ENCODE results near the gene GPATCH3. TPM values are rescaled to one million over a fixed set of nuclear protein-coding genes. Genes with fewer than 3 reads are reported as not detected.
"Not testable (repeated sequence)": the region's sequence is repeated elsewhere in the genome, so short reads cannot be mapped to it uniquely, and the experiment has no call there.

The GPATCH3 gene, protein sequence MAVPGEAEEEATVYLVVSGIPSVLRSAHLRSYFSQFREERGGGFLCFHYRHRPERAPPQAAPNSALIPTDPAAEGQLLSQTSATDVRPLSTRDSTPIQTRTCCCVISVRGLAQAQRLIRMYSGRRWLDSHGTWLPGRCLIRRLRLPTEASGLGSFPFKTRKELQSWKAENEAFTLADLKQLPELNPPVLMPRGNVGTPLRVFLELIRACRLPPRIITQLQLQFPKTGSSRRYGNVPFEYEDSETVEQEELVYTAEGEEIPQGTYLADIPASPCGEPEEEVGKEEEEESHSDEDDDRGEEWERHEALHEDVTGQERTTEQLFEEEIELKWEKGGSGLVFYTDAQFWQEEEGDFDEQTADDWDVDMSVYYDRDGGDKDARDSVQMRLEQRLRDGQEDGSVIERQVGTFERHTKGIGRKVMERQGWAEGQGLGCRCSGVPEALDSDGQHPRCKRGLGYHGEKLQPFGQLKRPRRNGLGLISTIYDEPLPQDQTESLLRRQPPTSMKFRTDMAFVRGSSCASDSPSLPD
- 5.3 and 5.7 TPM in 2 replicates for total RNA-seq (2012; rRNA removed)

DNA sequence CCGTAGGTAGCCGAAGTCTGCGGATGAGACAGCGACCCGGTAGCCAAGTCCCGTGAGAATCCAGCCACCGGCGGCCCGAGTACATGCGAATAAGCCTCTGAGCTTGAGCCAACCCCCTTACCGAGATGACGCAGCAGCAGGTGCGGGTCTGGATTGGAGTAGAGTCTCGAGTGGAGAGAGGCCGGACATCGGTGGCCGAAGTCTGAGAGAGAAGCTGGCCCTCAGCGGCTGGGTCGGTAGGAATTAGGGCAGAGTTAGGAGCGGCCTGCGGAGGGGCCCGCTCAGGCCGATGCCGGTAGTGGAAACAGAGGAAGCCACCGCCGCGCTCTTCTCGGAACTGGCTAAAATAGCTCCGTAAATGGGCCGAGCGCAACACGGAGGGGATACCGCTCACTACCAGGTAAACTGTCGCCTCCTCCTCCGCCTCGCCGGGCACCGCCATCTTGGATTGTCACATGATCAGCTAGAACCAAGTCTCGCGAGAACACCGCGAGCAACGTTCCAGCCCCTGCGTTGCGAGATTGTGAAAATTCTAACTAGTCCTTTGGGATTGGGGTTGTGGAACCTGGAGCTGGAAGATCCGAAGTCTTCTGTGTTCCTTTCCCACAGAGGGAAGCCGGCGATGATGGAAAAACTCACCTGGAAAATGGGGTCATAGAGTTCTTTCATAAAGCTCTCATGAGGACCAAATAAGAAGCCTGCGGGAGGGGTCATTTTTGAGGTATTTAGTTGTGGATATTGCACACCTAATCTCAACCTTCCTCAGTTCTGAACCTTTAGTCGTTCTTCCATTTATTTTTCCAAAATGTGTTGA is at the start of gene GPATCH3:
TSS of gene GPATCH3 (minus strand) at position 467 of the 814 bp plus-strand sequence. CDS start at position 442, 25 bp downstream.
- Histone ChIP-seq H3K9me3 (replicated peaks; ENCODE audit: low read length) (no peaks in the 10 kb centered on the region), H3K27me3 (ENCODE audit: control insufficient read depth, insufficient read depth, low read length) (no peaks in the 10 kb centered on the region), H3K9ac (ENCODE audit: low read depth, low read length) (peak within 1 kb of the TSS; percentile 97), H3K4me2 (ENCODE audit: low read length) (peak within 1 kb of the TSS; percentile 88), H3K36me3 (ENCODE audit: insufficient read depth, low read length) (peaks cover 17% of the 10 kb centered on the region), H3K4me3 (ENCODE audit: low read length) (peak within 1 kb of the TSS; percentile 88), H3K4me1 (ENCODE audit: control insufficient read depth, insufficient read depth, low read length) (peaks cover 11% of the 10 kb centered on the region)

DNA sequence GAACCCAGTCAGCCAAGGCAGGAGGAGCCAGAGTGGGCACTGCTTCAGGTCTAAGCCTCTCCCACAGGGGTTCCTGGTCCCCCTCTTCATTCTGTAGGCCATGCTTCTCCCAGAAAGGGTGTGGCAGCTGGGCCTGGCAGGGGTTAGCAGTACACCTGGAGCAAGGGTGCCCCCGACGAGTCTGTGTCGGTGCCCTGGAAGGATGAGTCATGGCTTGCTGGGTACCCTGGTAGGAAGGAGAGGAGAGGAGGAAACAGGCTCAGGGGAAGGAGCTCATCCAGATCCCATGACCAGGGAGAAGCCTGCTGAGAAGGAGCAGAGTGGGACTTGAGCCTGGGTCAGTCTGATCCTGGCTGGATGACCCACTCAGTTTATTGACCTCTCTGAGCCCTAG is 49.7 kb upstream of the GPATCH3 start:
- H3K27me3 ChIP-seq (ENCODE audit: control insufficient read depth, insufficient read depth, low read length) = no peaks in the 10 kb centered on the region
- H3K9ac ChIP-seq (ENCODE audit: low read depth, low read length) = no peak overlapping the region
- H3K4me1 ChIP-seq (ENCODE audit: control insufficient read depth, insufficient read depth, low read length) = peaks cover 5% of the 10 kb centered on the region
- H3K4me3 ChIP-seq (ENCODE audit: low read length) = no peak overlapping the region
- no peaks in the 10 kb centered on the region for H3K9me3 ChIP-seq (replicated peaks; ENCODE audit: low read length)
- H3K36me3 ChIP-seq (ENCODE audit: insufficient read depth, low read length) = peaks cover 21% of the 10 kb centered on the region
- H3K4me2 ChIP-seq (ENCODE audit: low read length) = no peak overlapping the region

DNA sequence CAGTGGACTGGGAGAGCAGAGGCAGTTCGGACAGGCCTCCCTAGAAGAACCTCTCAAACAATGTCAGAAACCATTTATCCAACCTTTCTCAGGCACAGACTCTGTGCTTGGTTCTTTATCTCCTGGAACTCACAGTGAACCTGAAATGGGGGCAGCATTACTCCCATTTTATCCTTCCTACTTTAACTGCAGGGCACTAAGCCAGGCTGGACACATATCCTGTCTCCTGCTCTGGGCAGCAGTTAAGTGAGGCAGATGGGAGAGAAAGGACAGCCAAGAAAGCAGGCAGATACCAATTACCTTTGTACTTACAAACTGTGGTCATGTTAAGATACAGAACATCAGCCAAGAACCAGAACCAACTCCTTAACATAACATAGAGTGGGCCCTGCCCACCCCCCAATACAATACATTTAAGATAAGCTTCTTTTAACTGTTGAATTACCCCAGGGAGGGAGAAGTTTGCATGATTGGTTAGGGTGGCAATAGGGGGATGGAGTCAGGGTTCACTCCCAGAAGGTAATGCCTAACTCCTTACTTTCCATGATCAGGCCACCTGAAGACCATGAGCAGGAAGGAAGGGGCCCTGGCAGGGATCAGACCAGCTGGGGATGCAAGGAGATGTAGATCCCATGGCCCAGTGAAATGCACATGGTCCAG is 49.1 kb upstream of the GPATCH3 start:
- Histone ChIP-seq H3K4me3 (ENCODE audit: low read length) (no peak overlapping the region), H3K9ac (ENCODE audit: low read depth, low read length) (no peak overlapping the region), H3K27me3 (ENCODE audit: control insufficient read depth, insufficient read depth, low read length) (no peaks in the 10 kb centered on the region), H3K9me3 (replicated peaks; ENCODE audit: low read length) (no peaks in the 10 kb centered on the region), H3K4me1 (ENCODE audit: control insufficient read depth, insufficient read depth, low read length) (peaks cover 5% of the 10 kb centered on the region), H3K36me3 (ENCODE audit: insufficient read depth, low read length) (peaks cover 22% of the 10 kb centered on the region), H3K4me2 (ENCODE audit: low read length) (no peak overlapping the region)

DNA sequence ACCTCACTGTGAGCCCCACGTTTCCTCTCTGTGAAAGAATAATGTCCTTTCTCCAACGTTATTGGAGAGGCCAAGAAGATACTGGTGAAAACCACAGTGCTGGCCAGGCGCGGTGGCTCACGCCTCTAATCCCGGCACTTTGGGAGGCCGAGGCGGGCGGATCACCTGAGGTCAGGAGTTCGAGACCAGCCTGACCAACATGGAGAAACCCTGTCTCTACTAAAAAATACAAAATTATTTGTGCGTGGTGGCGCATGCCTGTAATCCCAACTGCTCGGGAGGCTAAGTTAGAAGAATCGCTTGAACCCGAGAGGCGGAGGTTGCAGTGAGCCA is 48.4 kb upstream of the GPATCH3 start:
- H3K4me2 ChIP-seq (ENCODE audit: low read length); H3K9ac ChIP-seq (ENCODE audit: low read depth, low read length); H3K4me3 ChIP-seq (ENCODE audit: low read length); H3K27me3 ChIP-seq (ENCODE audit: control insufficient read depth, insufficient read depth, low read length); H3K4me1 ChIP-seq (ENCODE audit: control insufficient read depth, insufficient read depth, low read length); H3K9me3 ChIP-seq (replicated peaks; ENCODE audit: low read length): not testable (repeated sequence)
- peaks cover 25% of the 10 kb centered on the region for H3K36me3 ChIP-seq (ENCODE audit: insufficient read depth, low read length)

DNA sequence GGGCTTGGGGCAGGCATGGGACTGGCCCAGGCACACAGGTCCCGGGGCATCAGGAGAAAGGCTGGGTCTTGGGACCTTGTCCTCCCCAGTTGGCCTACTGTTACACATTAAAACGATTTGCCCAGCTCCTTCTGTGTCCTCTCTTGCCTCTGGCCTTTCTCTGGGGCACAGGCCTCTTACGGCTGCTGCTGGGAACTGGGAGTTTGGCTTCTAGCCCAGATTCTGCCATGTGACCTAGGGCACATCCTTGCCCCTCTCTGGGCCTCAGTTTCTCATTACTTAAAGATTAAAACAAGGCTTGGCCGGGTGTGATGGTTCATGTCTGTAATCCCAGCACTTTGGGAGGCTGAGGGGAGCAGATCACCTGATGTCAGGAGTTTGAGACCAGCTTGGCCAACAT is 46.0 kb upstream of the GPATCH3 start:
- no peak overlapping the region for H3K9ac ChIP-seq (ENCODE audit: low read depth, low read length)
- no peaks in the 10 kb centered on the region for H3K9me3 ChIP-seq (replicated peaks; ENCODE audit: low read length)
- H3K4me1 ChIP-seq (ENCODE audit: control insufficient read depth, insufficient read depth, low read length) = peaks cover 5% of the 10 kb centered on the region
- no peaks in the 10 kb centered on the region for H3K27me3 ChIP-seq (ENCODE audit: control insufficient read depth, insufficient read depth, low read length)
- no peak overlapping the region for H3K4me3 ChIP-seq (ENCODE audit: low read length)
- no peak overlapping the region for H3K4me2 ChIP-seq (ENCODE audit: low read length)
- peaks cover 47% of the 10 kb centered on the region for H3K36me3 ChIP-seq (ENCODE audit: insufficient read depth, low read length)

DNA sequence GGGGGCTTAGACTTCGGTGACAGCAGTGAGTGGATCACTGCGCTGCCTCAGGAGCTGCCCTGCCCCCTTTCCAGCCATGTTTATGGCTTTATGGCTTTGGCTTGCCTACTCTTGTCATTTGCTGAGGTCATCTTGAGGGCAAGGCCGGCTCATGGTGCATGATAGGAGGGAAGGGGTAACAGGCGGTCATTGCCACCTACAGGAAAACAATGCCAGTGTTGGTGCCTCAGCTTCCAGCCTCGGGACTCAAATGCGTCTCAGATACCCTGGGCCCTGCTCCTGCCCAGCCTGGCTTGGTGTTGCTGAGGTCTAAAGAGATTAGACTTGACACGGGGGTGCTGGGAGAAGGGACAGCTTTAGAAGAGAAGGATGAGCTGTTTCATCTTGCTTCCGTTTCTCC is 45.5 kb upstream of the GPATCH3 start:
- H3K27me3 ChIP-seq (ENCODE audit: control insufficient read depth, insufficient read depth, low read length) = no peaks in the 10 kb centered on the region
- no peak overlapping the region for H3K9ac ChIP-seq (ENCODE audit: low read depth, low read length)
- no peaks in the 10 kb centered on the region for H3K9me3 ChIP-seq (replicated peaks; ENCODE audit: low read length)
- H3K36me3 ChIP-seq (ENCODE audit: insufficient read depth, low read length) = peaks cover 49% of the 10 kb centered on the region
- H3K4me1 ChIP-seq (ENCODE audit: control insufficient read depth, insufficient read depth, low read length) = peaks cover 5% of the 10 kb centered on the region
- no peak overlapping the region for H3K4me2 ChIP-seq (ENCODE audit: low read length)
- H3K4me3 ChIP-seq (ENCODE audit: low read length) = no peak overlapping the region

DNA sequence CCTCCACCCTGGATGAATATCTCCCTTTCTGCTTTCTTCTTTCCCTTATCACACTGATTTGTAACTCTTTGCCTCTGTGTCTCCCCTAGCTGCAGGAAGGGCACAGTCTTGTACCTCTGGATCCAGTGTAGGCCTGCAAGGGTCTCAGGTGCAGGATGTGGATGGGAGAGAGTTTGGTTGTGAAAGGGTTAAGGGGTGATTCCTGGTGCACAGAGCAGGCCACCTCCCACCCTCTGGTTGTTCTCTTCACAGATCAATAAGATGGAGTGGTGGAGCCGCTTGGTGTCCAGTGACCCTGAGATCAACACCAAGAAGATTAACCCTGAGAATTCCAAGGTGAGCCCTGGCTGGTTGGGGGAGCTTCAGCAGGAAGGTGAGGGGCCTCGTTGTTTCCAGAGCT is 44.9 kb upstream of the GPATCH3 start:
- H3K27me3 ChIP-seq (ENCODE audit: control insufficient read depth, insufficient read depth, low read length) = no peaks in the 10 kb centered on the region
- peaks cover 49% of the 10 kb centered on the region for H3K36me3 ChIP-seq (ENCODE audit: insufficient read depth, low read length)
- H3K4me2 ChIP-seq (ENCODE audit: low read length) = no peak overlapping the region
- no peak overlapping the region for H3K9ac ChIP-seq (ENCODE audit: low read depth, low read length)
- peaks cover 10% of the 10 kb centered on the region for H3K4me1 ChIP-seq (ENCODE audit: control insufficient read depth, insufficient read depth, low read length)
- H3K9me3 ChIP-seq (replicated peaks; ENCODE audit: low read length) = no peaks in the 10 kb centered on the region
- no peak overlapping the region for H3K4me3 ChIP-seq (ENCODE audit: low read length)

DNA sequence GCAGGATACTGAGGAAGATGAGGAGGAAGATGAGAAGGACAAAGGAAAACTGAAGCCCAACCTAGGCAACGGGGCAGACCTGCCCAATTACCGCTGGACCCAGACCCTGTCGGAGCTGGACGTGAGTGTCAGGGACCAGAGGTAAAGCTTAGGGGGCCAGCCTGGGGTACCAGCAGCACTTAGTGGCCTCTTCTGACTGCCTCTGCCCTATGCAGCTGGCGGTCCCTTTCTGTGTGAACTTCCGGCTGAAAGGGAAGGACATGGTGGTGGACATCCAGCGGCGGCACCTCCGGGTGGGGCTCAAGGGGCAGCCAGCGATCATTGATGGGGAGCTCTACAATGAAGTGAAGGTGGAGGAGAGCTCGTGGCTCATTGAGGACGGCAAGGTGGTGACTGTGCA is 42.4 kb upstream of the GPATCH3 start:
- no peak overlapping the region for H3K4me2 ChIP-seq (ENCODE audit: low read length)
- H3K9ac ChIP-seq (ENCODE audit: low read depth, low read length) = no peak overlapping the region
- no peaks in the 10 kb centered on the region for H3K27me3 ChIP-seq (ENCODE audit: control insufficient read depth, insufficient read depth, low read length)
- H3K36me3 ChIP-seq (ENCODE audit: insufficient read depth, low read length) = peaks cover 57% of the 10 kb centered on the region
- peaks cover 9% of the 10 kb centered on the region for H3K4me1 ChIP-seq (ENCODE audit: control insufficient read depth, insufficient read depth, low read length)
- H3K9me3 ChIP-seq (replicated peaks; ENCODE audit: low read length) = no peaks in the 10 kb centered on the region
- H3K4me3 ChIP-seq (ENCODE audit: low read length) = no peak overlapping the region

DNA sequence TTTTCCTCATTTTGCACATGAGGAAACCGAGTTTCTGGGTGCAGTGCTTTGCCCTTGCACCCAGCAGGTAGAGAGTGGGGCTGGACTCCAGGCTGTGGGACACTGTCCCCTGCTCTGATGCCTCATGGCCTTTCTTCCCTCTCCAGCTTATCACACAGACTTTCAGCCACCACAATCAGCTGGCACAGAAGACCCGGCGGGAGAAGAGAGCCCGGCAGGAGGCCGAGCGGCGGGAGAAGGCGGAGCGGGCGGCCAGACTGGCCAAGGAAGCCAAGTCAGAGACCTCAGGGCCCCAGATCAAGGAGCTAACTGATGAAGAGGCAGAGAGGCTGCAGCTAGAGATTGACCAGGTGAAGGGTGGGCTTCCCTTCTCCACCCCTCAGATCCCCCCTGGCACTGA is 41.0 kb upstream of the GPATCH3 start:
- no peak overlapping the region for H3K9ac ChIP-seq (ENCODE audit: low read depth, low read length)
- no peak overlapping the region for H3K4me2 ChIP-seq (ENCODE audit: low read length)
- H3K36me3 ChIP-seq (ENCODE audit: insufficient read depth, low read length) = peaks cover 54% of the 10 kb centered on the region
- peaks cover 9% of the 10 kb centered on the region for H3K4me1 ChIP-seq (ENCODE audit: control insufficient read depth, insufficient read depth, low read length)
- no peaks in the 10 kb centered on the region for H3K27me3 ChIP-seq (ENCODE audit: control insufficient read depth, insufficient read depth, low read length)
- H3K9me3 ChIP-seq (replicated peaks; ENCODE audit: low read length) = no peaks in the 10 kb centered on the region
- no peak overlapping the region for H3K4me3 ChIP-seq (ENCODE audit: low read length)

DNA sequence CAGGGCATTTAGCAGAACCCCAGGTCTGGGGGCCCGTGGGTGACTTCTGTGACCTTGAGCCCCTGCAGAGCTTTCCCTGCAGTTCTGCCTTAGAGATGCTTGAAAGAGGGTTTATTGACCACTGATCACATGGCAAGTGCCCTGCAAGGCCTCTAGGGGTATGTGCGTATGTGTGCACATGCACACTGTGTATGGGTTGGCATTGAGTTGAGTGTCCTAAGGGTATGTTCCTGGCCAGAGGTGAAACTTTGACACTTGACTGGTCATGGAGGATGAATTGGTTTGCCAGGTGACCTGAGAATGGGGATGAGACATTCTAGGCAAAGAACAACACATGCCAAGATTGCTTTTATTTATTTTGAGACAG is 38.4 kb upstream of the GPATCH3 start:
- Histone ChIP-seq H3K4me3 (ENCODE audit: low read length) (no peak overlapping the region), H3K27me3 (ENCODE audit: control insufficient read depth, insufficient read depth, low read length) (no peaks in the 10 kb centered on the region), H3K36me3 (ENCODE audit: insufficient read depth, low read length) (peaks cover 38% of the 10 kb centered on the region), H3K9ac (ENCODE audit: low read depth, low read length) (no peak overlapping the region), H3K4me2 (ENCODE audit: low read length) (no peak overlapping the region), H3K4me1 (ENCODE audit: control insufficient read depth, insufficient read depth, low read length) (peaks cover 9% of the 10 kb centered on the region), H3K9me3 (replicated peaks; ENCODE audit: low read length) (no peaks in the 10 kb centered on the region)

DNA sequence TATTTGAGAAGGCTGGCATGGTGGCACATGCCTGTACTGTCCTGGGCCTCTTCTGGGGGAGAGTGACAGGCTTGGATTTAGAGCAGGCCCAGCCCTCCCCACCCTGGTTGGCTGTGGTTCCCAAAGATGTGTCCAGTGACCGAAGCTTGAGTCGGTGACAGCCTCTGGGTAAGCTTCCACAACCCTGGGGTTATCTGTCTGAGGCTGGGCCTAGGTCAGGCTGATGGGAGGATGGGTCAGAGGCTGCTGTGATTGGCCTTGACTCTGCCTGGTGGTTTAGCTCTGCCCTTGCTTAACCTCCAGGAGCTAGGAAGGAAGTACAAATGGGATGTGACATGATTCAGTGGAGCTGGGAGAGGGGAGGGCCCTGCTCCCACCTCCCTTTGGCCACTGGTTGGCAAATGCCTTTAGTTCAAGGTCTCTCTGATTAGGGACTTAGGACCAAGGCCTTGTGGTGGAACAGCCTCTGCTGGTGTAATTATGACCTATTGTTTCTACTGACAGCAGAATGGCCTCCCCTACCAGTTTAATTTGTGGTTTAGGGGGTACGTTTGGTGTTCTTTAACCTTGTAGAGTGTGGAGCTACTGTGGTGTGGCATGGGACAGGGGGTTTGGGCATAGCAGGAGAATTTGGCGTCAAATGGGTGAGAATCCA is 37.9 kb upstream of the GPATCH3 start:
- H3K4me2 ChIP-seq (ENCODE audit: low read length) = no peak overlapping the region
- no peaks in the 10 kb centered on the region for H3K27me3 ChIP-seq (ENCODE audit: control insufficient read depth, insufficient read depth, low read length)
- peaks cover 9% of the 10 kb centered on the region for H3K4me1 ChIP-seq (ENCODE audit: control insufficient read depth, insufficient read depth, low read length)
- no peak overlapping the region for H3K9ac ChIP-seq (ENCODE audit: low read depth, low read length)
- no peaks in the 10 kb centered on the region for H3K9me3 ChIP-seq (replicated peaks; ENCODE audit: low read length)
- peaks cover 33% of the 10 kb centered on the region for H3K36me3 ChIP-seq (ENCODE audit: insufficient read depth, low read length)
- no peak overlapping the region for H3K4me3 ChIP-seq (ENCODE audit: low read length)
